Measurements from ENCODE around the gene HOXA1. TPM values are rescaled to one million over a fixed set of nuclear protein-coding genes. Genes with fewer than 3 reads are reported as not detected.

HOXA1 gene
- total RNA-seq, 1 experiment from 2014 or later: 1.4 TPM

DNA sequence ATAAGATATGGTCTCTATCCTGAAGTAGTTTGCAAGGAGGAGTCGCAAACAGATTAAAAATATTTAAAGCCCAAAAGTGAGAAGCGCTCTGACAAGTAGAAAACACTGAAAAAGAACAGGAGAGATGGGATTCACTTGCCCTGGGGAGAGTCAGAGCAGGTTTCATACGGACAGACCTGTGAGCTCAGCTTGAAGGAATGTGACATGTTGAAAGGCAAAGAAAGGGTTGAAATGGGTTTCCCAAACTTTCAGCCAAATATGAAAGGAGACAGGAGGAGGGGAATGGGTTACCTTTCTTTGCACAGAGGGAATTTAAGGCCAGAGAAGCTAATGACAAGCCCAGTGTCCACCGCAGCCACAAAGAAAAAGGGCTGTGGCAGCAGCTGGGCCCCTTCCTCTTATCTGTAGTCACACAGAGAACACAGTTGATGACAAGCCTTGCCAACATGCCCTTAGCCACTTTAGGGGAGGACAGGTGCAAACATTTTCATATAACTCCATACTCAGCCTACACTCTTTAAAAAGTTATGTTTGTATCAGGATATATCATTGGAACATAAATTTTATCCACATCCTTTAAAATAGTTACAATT, 14.9 kb downstream of the HOXA1 start:
- no peak overlapping the region for H3K9ac ChIP-seq (ENCODE audit: low read length)
- TF ChIP-seq, protein P1, sequence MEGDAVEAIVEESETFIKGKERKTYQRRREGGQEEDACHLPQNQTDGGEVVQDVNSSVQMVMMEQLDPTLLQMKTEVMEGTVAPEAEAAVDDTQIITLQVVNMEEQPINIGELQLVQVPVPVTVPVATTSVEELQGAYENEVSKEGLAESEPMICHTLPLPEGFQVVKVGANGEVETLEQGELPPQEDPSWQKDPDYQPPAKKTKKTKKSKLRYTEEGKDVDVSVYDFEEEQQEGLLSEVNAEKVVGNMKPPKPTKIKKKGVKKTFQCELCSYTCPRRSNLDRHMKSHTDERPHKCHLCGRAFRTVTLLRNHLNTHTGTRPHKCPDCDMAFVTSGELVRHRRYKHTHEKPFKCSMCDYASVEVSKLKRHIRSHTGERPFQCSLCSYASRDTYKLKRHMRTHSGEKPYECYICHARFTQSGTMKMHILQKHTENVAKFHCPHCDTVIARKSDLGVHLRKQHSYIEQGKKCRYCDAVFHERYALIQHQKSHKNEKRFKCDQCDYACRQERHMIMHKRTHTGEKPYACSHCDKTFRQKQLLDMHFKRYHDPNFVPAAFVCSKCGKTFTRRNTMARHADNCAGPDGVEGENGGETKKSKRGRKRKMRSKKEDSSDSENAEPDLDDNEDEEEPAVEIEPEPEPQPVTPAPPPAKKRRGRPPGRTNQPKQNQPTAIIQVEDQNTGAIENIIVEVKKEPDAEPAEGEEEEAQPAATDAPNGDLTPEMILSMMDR (conservative IDR thresholded peaks at IDR 0.05; ENCODE audit: low read depth, low read length): no peak
- no peak for TF ChIP-seq EZH2 (IDR thresholded peaks at IDR 0.05; ENCODE audit: low read length, unreplicated experiment)
- TF ChIP-seq EZH2phosphoT487 (IDR thresholded peaks at IDR 0.05; ENCODE audit: borderline replicate concordance, low read length): no peak
- 0 out of 2 replicates have a peak overlapping the region, but pooled peaks have one; percentile 18 for H3K27ac ChIP-seq (ENCODE audit: low read length)
- no peaks in the 10 kb centered on the region for H4K20me1 ChIP-seq (ENCODE audit: low read length)
- no peaks in the 10 kb centered on the region for H3F3A ChIP-seq (ENCODE audit: low read length, unreplicated experiment)
- ATAC-seq: peak; percentile 42
- H3K4me1 ChIP-seq (ENCODE audit: insufficient read depth, low read length): peaks cover 48% of the 10 kb centered on the region
- no peaks in the 10 kb centered on the region for H3K36me3 ChIP-seq (ENCODE audit: low read depth, low read length)
- no peaks in the 10 kb centered on the region for H3K9me3 ChIP-seq (ENCODE audit: low read length)
- POLR2A ChIA-PET (ENCODE audit: unreplicated experiment): interaction anchor here (0.6 kb wide), 1 partner anchor 319 kb away, joined by 9 read pairs; no protein-coding TSS in a partner anchor
- H3K79me2 ChIP-seq (ENCODE audit: low read length): no peaks in the 10 kb centered on the region
- H3K9me2 ChIP-seq (replicated peaks; ENCODE audit: low read length): no peaks in the 10 kb centered on the region
- H3K4me2 ChIP-seq (ENCODE audit: low read length): peak overlapping the region; percentile 58
- intact Hi-C loops (cut with micrococcal nuclease): no loop called here
- peak; percentile 77 for DNase-seq
- peak overlapping the region; percentile 5 for H2AFZ ChIP-seq (ENCODE audit: low read length)
- BruUV-seq (replicated peaks): no TSS peak
- H3K4me3 ChIP-seq (ENCODE audit: low read length): no peak overlapping the region
- CTCF ChIA-PET: no interaction called here
- no peaks in the 10 kb centered on the region for H3K27me3 ChIP-seq (ENCODE audit: low read length)

DNA sequence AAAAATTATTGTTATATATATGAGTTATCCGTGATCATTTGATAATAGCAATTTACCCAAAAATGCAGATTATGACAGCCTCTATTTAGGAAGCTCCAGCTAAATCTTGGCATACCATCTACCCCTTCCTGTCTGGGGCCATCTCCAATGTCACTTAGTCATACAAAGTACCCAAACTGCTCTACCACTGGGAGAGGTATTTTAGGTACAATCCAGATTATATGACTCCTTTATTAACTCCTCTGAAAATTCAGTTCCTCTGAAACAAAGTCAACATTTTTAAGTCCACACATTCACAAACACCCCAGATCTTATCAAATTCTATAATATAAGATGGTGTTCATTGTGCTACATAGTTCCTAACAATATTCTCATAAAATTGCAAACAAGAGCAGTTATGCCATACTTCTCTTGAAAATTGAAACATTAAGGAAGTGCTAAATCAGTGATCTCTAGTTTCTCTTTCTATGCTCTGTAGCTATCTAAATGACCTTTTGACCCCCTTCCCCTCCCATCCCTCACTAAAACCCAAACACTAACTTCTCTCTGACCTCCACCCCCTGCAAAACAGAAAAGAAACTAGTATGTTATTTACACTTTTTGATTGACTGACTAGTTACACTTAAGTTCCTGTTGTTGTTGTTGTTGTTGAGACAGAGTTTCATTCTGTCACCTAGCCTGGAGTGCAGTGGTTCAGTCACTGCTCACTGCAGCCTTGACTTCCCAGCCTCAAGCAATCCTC, 16.4 kb downstream of the HOXA1 start:
- H3K27me3 ChIP-seq (ENCODE audit: low read length): no peaks in the 10 kb centered on the region
- ATAC-seq (peak; percentile 84), DNase-seq (peak; percentile 72)
- TF ChIP-seq EZH2 (IDR thresholded peaks at IDR 0.05; ENCODE audit: low read length, unreplicated experiment) (no peak), EZH2phosphoT487 (IDR thresholded peaks at IDR 0.05; ENCODE audit: borderline replicate concordance, low read length) (no peak)
- TF ChIP-seq, protein P1 (conservative IDR thresholded peaks at IDR 0.05; ENCODE audit: low read depth, low read length): no peak
- H4K20me1 ChIP-seq (ENCODE audit: low read length): no peaks in the 10 kb centered on the region
- H3K4me3 ChIP-seq (ENCODE audit: low read length): no peak overlapping the region
- CTCF ChIA-PET: no interaction called here
- no peak overlapping the region for H2AFZ ChIP-seq (ENCODE audit: low read length)
- intact Hi-C loops (cut with micrococcal nuclease): no loop called here
- H3K36me3 ChIP-seq (ENCODE audit: low read depth, low read length): no peaks in the 10 kb centered on the region
- H3K9ac ChIP-seq (ENCODE audit: low read length): no peak overlapping the region
- no peaks in the 10 kb centered on the region for H3K9me3 ChIP-seq (ENCODE audit: low read length)
- H3K4me2 ChIP-seq (ENCODE audit: low read length): peak overlapping the region; percentile 58
- H3K9me2 ChIP-seq (replicated peaks; ENCODE audit: low read length): no peaks in the 10 kb centered on the region
- BruUV-seq (replicated peaks): no TSS peak
- H3F3A ChIP-seq (ENCODE audit: low read length, unreplicated experiment): no peaks in the 10 kb centered on the region
- POLR2A ChIA-PET (ENCODE audit: unreplicated experiment): interaction anchor here (0.6 kb wide), 1 partner anchor 553 kb away, joined by 4 read pairs; no protein-coding TSS in a partner anchor
- peaks cover 48% of the 10 kb centered on the region for H3K4me1 ChIP-seq (ENCODE audit: insufficient read depth, low read length)
- no peaks in the 10 kb centered on the region for H3K79me2 ChIP-seq (ENCODE audit: low read length)
- peak overlapping the region; percentile 64 for H3K27ac ChIP-seq (ENCODE audit: low read length)

Data from PC-3 (cell line).